Nucleus accumbens (tissue), 56 donors: ENCODE data around the gene MLIP.
"Not testable (repeated sequence)": the region's sequence is repeated elsewhere in the genome, so short reads cannot be mapped to it uniquely, and the experiment has no call there.

Source experiments
- DNase-seq, 56 donors: peaks; one replicate each; lab custom pipeline; 2025; lab: John Stamatoyannopoulos, UW

MLIP gene

GRCh38 chr6:54140811-54141210 lies 29.6 kb downstream of the MLIP start:
- DNase-seq = no peak

GRCh38 chr6:54142889-54143519 lies 31.8 kb downstream of the MLIP start:
- DNase-seq = no peak

GRCh38 chr6:54151861-54152260 lies 40.6 kb downstream of the MLIP start:
- DNase-seq = no peak

DNA sequence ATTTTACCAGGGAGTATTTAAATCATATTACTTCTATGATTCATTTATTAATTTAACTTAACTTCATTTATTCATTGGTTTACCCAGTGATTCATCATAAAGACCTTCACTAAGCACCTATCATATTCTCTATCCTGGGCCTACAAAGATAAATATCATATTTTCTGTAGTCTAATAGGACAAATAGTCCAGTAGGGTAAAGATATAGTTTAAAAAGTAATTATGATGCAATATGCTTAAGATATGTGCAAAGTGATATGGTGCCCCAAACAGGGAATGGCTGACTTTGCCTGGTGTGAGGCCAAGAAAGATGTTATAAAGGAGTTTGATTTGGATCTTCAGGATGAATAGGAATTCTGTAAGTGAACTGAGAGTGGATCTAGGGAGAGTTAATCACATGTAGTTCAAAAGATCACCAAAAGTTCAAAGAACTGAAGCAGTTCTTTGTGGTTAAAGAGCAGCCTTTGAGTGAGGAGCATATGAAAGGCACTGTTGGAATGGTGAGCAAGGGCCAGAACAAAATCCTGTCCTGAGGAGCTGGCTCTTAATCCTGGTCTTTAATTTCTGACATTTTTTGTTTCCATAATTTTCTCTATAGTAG lies 45.5 kb downstream of the MLIP start:
- DNase-seq = no peak

DNA sequence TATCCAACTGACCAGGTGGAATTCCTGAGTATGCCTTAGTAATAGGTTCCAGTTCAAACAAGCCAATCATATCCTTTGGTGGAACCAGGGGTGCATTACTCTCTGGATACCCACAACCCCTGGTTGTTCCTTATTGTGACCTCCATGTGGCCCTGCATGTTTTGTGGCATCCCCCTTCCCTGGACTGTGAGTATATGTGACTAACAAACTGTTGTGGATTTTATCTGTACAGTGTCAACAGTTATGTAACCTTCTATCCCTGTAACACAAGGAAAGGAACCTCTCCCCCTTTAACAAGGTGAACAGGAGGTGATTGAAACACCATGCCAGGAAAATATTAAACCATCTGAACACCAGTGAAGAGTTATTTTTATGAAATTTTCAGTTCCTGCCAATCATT lies 46.2 kb downstream of the MLIP start:
- no peak for DNase-seq

DNA sequence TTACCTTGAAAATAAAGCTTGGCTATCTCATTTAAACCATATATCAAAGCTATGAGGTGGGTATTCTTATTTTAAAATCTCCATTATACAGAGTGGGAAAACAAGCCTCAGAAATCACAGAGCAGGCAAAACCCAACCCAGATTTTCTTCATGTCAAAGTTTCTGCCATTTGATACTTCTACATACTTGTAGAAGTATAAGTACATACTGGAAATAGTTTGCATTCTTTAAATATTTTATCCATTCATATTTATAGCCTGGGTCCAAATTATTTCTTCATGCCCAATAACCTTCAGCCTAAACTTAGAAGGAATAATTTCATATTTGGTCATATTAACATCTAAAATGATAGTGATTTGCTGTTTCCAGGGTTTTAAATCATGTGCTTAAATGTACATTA lies 61.8 kb downstream of the MLIP start:
- DNase-seq = no peak

- DNase-seq = no peak
Observed at GRCh38 chr6:54179152-54179551, 67.9 kb downstream of the MLIP start.

DNA sequence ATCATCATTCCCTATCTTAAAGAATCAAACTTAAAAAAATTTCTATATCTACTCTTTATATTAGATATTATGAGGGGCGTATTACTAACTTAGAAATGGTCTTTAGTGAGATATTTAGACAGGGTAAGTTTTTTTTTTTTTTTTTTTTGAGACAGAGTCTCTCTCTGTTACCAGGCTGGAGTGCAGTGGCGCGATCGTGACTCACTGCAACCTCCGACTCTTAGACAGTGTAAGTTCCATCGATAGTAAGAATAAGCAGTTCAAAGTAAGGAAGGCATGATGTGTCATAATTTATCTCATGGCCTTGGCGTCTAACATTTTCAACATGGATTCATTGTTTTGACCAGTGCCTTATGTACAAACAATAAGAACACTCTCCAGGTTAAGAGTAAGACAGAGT lies 72.4 kb downstream of the MLIP start:
- DNase-seq = no peak

DNA sequence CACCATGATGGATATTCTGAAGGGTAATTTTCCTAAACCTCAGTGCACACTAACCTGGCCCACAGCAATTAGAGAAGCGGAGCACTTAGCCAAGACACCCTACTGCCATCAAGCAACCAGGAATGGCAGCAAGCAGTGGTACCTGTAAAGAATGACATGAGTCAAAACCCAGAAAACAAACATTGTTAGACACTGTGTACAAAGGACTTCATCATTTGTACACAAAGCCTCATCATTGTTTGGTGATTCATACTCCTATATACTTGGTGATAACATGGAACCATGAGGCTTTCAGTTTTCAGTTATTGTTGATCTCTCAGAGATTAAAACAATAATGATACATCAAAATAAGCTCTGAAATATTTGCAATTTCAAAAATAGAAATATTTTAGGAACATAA lies 74.6 kb downstream of the MLIP start:
- DNase-seq = no peak

GRCh38 chr6:54188846-54189245 lies 77.6 kb downstream of the MLIP start:
- DNase-seq = no peak

- peak in 2 of 56 donors; percentile 10 to 15 for DNase-seq
Observed at GRCh38 chr6:54191461-54191860, 80.2 kb downstream of the MLIP start.

- no peak for DNase-seq
Observed at GRCh38 chr6:54192993-54193392, 81.8 kb downstream of the MLIP start.

GRCh38 chr6:54193560-54193959 lies 82.3 kb downstream of the MLIP start:
- DNase-seq = no peak

GRCh38 chr6:54194067-54194466 lies 82.8 kb downstream of the MLIP start:
- DNase-seq = no peak

- DNase-seq = no peak
Observed at GRCh38 chr6:54195637-54196036, 84.4 kb downstream of the MLIP start.

GRCh38 chr6:54196905-54197304 lies 85.7 kb downstream of the MLIP start:
- DNase-seq = no peak

- DNase-seq = no peak
Observed at GRCh38 chr6:54198134-54198533, 86.9 kb downstream of the MLIP start.

DNA sequence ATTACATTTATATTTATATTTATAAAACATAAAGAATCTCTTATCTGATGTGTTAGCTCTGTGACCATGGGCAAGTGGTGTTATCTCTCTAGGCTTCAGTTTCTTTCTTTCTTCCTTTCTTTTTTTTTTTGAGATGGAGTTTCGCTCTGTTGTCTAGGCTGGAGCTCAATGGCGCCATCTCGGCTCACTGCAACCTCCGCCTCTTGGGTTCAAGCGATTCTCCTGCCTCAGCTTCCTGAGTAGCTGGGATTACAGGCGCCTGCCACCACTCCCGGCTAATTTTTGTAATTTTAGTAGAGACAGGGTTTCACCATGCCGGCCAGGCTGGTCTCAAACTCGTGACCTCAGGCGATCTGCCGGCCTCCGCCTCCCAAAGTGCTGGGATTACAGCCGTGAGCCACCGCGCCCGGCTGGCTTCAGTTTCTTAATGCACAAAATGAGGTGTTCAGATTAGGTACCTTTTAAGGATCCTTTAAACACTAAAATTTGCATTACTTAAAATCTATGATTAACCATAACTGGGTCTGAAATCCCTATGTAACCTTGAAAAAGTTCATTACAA lies 92.3 kb downstream of the MLIP start:
- not testable (repeated sequence) for DNase-seq

GRCh38 chr6:54204921-54205591 lies 93.8 kb downstream of the MLIP start:
- no peak for DNase-seq

GRCh38 chr6:54206510-54206909 lies 95.3 kb downstream of the MLIP start:
- no peak for DNase-seq

GRCh38 chr6:54209983-54210382 lies 98.7 kb downstream of the MLIP start:
- DNase-seq = not testable (repeated sequence)

DNA sequence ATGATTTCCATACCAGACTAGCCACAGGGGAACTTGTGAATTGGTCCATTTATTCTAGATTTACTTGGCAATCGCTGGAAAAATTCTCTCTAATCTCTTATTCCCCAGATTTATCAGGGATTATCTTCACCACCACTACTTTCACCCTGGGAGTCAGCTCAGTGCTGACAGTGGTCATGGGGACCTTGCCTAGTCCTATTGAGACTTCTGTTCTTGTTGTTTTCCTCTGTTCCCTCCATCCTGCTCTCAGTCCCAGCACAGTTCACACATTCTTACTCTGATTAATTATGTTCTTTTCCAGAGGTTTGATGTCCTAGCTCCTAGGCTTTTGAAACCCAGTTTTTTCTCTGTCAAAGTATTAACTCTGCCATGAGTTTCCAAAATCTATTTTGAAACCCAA lies 103.0 kb downstream of the MLIP start:
- no peak for DNase-seq
